Smooth muscle cell of the brain vasculature (primary cell): ENCODE measurements around the gene CEP126.
A peak's percentile ranks its signal among the peaks of the same experiment; 100 is the strongest.

Experiments
- DNase-seq: peaks from one replicate; pipeline ENCODE4 v3.0.0-alpha.2; 2012; ENCODE audit warnings: low read depth, low spot score

Gene CEP126

DNA sequence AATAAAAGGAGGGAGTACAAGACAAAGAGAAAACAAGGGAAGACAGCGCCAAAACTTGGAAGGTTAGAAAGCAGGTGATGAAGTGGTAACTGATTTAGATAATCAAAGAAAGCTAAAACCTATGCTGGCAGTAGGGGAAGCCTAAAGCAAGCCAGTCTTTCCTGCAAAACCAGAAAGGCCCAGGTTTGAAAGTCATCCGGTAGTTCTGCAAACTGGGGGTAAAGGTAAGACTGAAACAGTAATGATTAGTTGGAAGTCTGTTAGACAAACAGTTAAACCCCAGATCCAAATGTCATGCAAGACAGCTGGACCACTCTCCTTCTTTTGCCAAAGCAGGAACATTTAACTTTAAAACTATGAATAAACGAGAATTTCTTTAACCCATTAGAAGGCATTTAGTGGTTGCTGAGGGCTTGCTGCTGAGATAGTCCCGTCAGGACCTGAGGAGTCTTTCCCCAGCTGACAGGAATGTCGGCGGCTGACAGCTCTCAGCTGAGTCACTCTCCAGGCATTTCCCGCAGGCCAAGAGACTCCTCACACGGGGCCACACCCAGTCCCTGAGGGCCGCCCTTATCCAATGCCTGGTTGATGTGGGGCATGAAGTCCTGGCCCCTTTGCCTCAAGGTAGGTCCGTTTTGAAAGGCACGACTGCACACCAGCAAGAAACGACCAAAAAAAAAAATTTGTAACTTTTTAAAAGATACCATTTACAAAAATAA is 96.1 kb downstream of the CEP126 start:
- DNase-seq: peak; percentile 31

DNA sequence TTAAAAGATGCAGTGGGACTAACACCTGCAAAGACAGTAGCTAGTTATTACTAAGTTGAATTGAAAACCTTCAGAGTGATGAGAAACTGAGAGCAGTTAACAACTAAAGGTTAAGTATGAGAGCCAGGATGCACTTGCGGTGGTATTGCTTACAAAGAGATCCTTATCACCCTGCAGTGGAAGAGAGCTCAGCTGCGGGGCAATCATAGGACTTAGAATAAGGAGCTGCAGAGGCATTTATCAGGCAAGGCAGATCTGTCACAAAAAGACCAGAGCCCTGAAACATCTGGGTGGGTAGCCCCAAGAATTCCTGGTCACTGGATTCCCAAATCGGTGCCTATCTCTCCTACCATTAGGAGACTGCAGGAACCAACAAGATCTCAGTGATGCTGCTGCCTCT is 98.1 kb downstream of the CEP126 start:
- DNase-seq: no peak

GRCh38 chr11:102014756-102015155 is 99.9 kb downstream of the CEP126 start:
- no peak for DNase-seq

- no peak for DNase-seq
Observed at GRCh38 chr11:102017026-102017425, 102.2 kb downstream of the CEP126 start.

DNA sequence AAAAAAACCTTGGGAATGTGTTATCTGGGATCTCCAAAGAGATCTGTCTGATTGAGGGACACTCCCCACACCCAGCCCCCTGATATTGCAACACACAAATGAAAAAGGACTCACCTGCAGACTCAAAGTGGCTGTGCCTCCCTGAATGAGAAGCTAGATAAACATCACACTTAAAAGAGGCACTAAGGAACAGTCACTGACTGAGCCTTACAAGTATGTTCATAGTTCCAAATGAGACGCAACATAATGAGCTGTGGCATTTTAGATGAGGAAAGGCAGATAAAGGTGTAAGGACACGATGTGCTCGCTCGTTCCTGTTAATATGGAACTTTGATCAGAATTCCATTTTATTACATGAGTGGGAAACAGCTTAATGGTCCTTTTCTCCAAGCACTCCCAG is 111.4 kb downstream of the CEP126 start:
- DNase-seq: no peak

DNA sequence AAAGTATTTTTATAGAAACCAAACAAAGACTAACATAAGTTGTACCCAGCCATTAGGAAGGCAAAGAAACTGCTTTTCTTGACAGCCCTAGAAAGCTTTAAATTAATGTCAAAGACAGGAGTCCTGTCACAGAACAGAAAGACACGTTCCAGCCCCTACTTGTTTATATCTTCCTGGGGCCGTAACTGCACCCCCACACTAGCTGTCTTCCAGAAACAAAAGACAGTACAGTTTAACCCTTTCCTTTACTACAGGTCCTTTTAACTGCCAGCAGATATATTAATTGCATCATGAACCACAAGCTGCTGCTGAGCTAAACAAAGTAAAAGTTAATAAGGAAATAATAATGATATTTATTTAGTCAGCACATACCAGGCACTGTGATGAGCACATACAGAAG is 112.1 kb downstream of the CEP126 start:
- DNase-seq: no peak

DNA sequence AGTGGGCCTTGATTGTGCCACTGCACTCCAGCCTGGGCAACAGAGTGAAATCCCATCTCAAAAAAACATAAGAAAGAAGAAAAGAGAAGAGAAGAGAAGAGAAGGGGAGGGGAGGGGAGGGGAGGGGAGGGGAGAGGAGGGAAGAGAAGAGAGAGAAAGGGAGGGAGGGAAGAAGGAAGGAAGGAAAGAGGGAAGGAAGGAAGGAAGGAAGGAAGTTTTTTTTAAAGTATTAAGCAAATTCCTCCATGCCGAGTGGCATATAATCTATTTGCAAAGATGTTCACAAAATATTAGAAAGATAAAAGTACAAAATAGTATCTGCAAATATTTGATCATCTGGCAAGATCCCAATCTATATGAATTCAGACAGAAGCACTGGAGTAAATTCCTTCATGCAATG is 121.9 kb downstream of the CEP126 start:
- no peak for DNase-seq

- DNase-seq: no peak
Observed at GRCh38 chr11:102046841-102047240, 132.0 kb downstream of the CEP126 start.

GRCh38 chr11:102047305-102047924 is 132.6 kb downstream of the CEP126 start, which contains the start of gene CFAP300:
Gene CFAP300 (plus strand): TSS chr11:102047437. CDS start chr11:102047471, 34 bp downstream.
- DNase-seq: peak; percentile 31
